Endothelial cell of umbilical vein (primary cell): ENCODE measurements around the gene SH3RF3. TPM values are rescaled to one million over a fixed set of nuclear protein-coding genes. Genes with fewer than 3 reads are reported as not detected.

Source experiments
- BruUV-seq: library from RNA; stranded (reverse); fragments of 400-500 nt; replicated peaks from 2 replicates; lab custom pipeline; 2021; lab: Mats Ljungman, UMichigan
- CTCF ChIA-PET: fragments of 300-600, 350-600 bp; sonication (Branson Sonifier 250); formaldehyde crosslinking; loops from one replicate; lab custom pipeline; 2021; ENCODE audit warnings: antibody characterized with exemption, inconsistent platforms; lab: Charles Lee
- POLR2A ChIA-PET: fragments of 300-600, 350-600 bp; sonication (Branson Sonifier 250); formaldehyde crosslinking; loops from one replicate; lab custom pipeline; 2021; ENCODE audit warnings: antibody characterized with exemption, inconsistent platforms; lab: Charles Lee
- DNase-seq: peaks from one replicate; pipeline ENCODE4 v3.0.0-alpha.2; 2011; ENCODE audit warnings: low read depth, low spot score
- FAIRE-seq: peaks from 2 replicates; lab custom pipeline; 2011; peaks lifted over from hg19 to GRCh38; lab: Jason Lieb, UNC
- H2AFZ ChIP-seq: 2 replicates; pipeline ENCODE4 v1.6.0; 2012; ENCODE audit warnings: low read depth, low read length, control low read depth, inconsistent platforms
- H3K27ac ChIP-seq: 2 replicates; pipeline ENCODE4 v1.5.1; 2011; ENCODE audit warnings: low read depth, mild to moderate bottlenecking, control low read depth, low read length, moderate library complexity; ENCODE audit not compliant: insufficient read depth
- H3K27me3 ChIP-seq, 2 experiments: 2 replicates each; pipeline versions ENCODE4 v1.6.0 to v1.6.1; 2011; ENCODE audit warnings: low read length in 2 of 2, mixed read lengths in 1 of 2; ENCODE audit not compliant: control insufficient read depth in 2 of 2, insufficient read depth in 2 of 2
- H3K36me3 ChIP-seq, 2 experiments: 2 replicates in 1 of 2; 3 replicates in 1 of 2; pipeline ENCODE4 v1.5.1; 2011; ENCODE audit warnings: low read length in 2 of 2, mild to moderate bottlenecking in 1 of 2, moderate library complexity in 1 of 2; ENCODE audit not compliant: control insufficient read depth in 2 of 2, insufficient read depth in 2 of 2; ENCODE audit errors: extremely low read depth in 1 of 2
- H3K4me1 ChIP-seq: 3 replicates; pipeline ENCODE4 v1.5.1; 2011; ENCODE audit warnings: mild to moderate bottlenecking, low read length; ENCODE audit not compliant: control insufficient read depth, insufficient read depth; ENCODE audit errors: extremely low read depth
- H3K4me2 ChIP-seq: 2 replicates; pipeline ENCODE4 v1.6.1; 2011; ENCODE audit warnings: low read length, control low read depth, mixed read lengths; ENCODE audit not compliant: insufficient read depth
- H3K4me3 ChIP-seq, 3 experiments: fragments of 200-600 bp in 1 of 3; sonication (generic), shearing (Covaris generic) in 1 of 3; replicated peaks in 1 of 3; 2 replicates each; pipeline ENCODE4 v1.5.1; 2011 to 2016; ENCODE audit warnings: control low read depth in 3 of 3, low read length in 3 of 3, mild to moderate bottlenecking in 2 of 3, inconsistent platforms in 1 of 3, low read depth in 1 of 3, moderate library complexity in 1 of 3; ENCODE audit not compliant: insufficient read depth in 1 of 3
- H3K79me2 ChIP-seq: 2 replicates; pipeline ENCODE4 v1.6.0; 2012; ENCODE audit warnings: low read length, inconsistent platforms; ENCODE audit not compliant: control insufficient read depth, insufficient read depth
- H3K9ac ChIP-seq: replicated peaks from 2 replicates; pipeline ENCODE3; 2011; ENCODE audit warnings: low read length, control low read depth; ENCODE audit not compliant: insufficient read depth; ENCODE audit errors: extremely low read depth
- H3K9me1 ChIP-seq: replicated peaks from 3 replicates; pipeline ENCODE4 v1.6.0; 2011; ENCODE audit warnings: mild to moderate bottlenecking, low read length; ENCODE audit not compliant: control insufficient read depth, insufficient read depth; ENCODE audit errors: extremely low read depth
- H3K9me3 ChIP-seq: replicated peaks from 2 replicates; pipeline ENCODE4 v1.5.1; 2012; ENCODE audit warnings: low read length, inconsistent platforms; ENCODE audit not compliant: control insufficient read depth, insufficient read depth
- H4K20me1 ChIP-seq: replicated peaks from 2 replicates; pipeline ENCODE3; 2011; ENCODE audit warnings: mild to moderate bottlenecking, low read length; ENCODE audit not compliant: control insufficient read depth, insufficient read depth; ENCODE audit errors: extremely low read depth
- CTCF ChIP-seq, 2 donors: IDR thresholded peaks; 1 replicate in 1 of 2; 2 replicates in 1 of 2; pipeline ENCODE4 v1.5.1; 2011; ENCODE audit warnings: low read length in 2 of 2, mild to moderate bottlenecking in 2 of 2, moderate library complexity in 2 of 2, control low read depth in 1 of 2, inconsistent platforms in 1 of 2, low read depth in 1 of 2; ENCODE audit not compliant: insufficient read depth in 1 of 2; ENCODE audit errors: extremely low read depth in 1 of 2
- EZH2 ChIP-seq: IDR thresholded peaks from 2 replicates; pipeline ENCODE4 v1.6.1; 2012; ENCODE audit warnings: borderline replicate concordance, low read depth, mild to moderate bottlenecking, moderate library complexity, low read length, inconsistent platforms; ENCODE audit not compliant: severe bottlenecking
- FOS ChIP-seq: IDR thresholded peaks from 2 replicates; pipeline ENCODE4 v1.6.1; 2011; ENCODE audit warnings: mild to moderate bottlenecking, low read length, moderate library complexity, borderline replicate concordance; ENCODE audit not compliant: insufficient read depth
- GATA2 ChIP-seq: IDR thresholded peaks from 2 replicates; pipeline ENCODE4 v1.7.0; 2011; ENCODE audit warnings: low read depth, mild to moderate bottlenecking, moderate library complexity, mixed read lengths, low read length; ENCODE audit not compliant: insufficient read length, insufficient read depth
- MYC ChIP-seq: IDR thresholded peaks from one replicate; pipeline ENCODE4 v1.6.1; 2011; ENCODE audit warnings: mild to moderate bottlenecking, low read depth, low read length
- POLR2A ChIP-seq: IDR thresholded peaks from 2 replicates; pipeline ENCODE4 v1.6.1; 2012; ENCODE audit warnings: low read depth, mild to moderate bottlenecking, control low read depth, low read length
- POLR2AphosphoS5 ChIP-seq: IDR thresholded peaks from 2 replicates; pipeline ENCODE4 v1.6.1; 2012; ENCODE audit warnings: low read depth, mild to moderate bottlenecking, control low read depth, low read length, moderate library complexity; ENCODE audit not compliant: insufficient read depth
- dilution Hi-C: fragments of 300-500 bp; cut with MboI; formaldehyde crosslinking; loops from one replicate; pipeline ENCODE4 v1.15.0; 2019; ENCODE audit warnings: low sequenced_read_pairs; ENCODE audit not compliant: extremely low pct_ligation_motif_present
- intact Hi-C: fragments of 100-400 bp; cut with micrococcal nuclease; formaldehyde crosslinking; loops from one replicate; pipeline ENCODE4 v1.10.0; 2022
- polyA plus RNA-seq, 4 experiments: library from polyadenylated mRNA; depleted of rRNA in 3 of 4; stranded (reverse) in 3 of 4; unstranded in 1 of 4; fragments of >200 nt; gene quantifications; 2 replicates each; pipeline versions ENCODE4 v1.2.1 to v1.2.3, GENCODE V29; 2011 to 2012; ENCODE audit warnings: missing spikeins in 1 of 4
- total RNA-seq: library from RNA; stranded (reverse); gene quantifications from 2 replicates; pipeline ENCODE4 v1.2.3, GENCODE V29; 2021
- TF ChIP-seq, protein P1 (sequence below): IDR thresholded peaks from 2 replicates; pipeline ENCODE4 v1.6.1; 2011; ENCODE audit not compliant: insufficient read depth, insufficient read length

SH3RF3 gene
- total and polyA plus RNA-seq, 2 donors (not counting 3 experiments of a cell fraction or from before 2014, with no cell fraction given) = 3.8 to 14.7 TPM

DNA sequence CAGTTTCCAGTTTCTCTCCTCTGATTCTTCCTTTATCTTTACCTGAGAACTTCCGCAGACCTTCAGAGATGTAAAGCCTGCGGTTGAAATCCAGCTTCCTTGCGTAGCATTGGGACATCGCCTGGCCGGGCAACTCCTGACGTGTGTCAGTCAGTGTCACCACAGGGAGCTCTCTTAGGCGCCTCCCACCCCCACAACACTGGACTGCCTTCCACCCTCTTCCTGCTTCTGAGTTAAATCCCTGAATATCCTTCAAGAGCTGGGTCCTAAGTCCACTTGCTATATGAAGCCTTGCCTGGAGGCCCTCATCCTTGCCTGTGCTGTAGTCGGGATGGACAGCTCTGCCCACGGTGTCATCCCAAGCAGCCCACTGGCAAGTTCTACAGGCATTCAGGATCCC is 305.3 kb downstream of the SH3RF3 start:
- Histone ChIP-seq H3K4me3 (no peak overlapping the region), H3K4me1 (no peaks in the 10 kb centered on the region), H3K79me2 (no peaks in the 10 kb centered on the region), H3K27ac (no peak overlapping the region), H3K27me3 (no peaks in the 10 kb centered on the region), H3K9ac (no peak overlapping the region), H2AFZ (no peak overlapping the region), H3K36me3 (peaks cover 0 to 3% of the 10 kb centered on the region in 2 experiments), H4K20me1 (no peaks in the 10 kb centered on the region), H3K4me2 (no peak overlapping the region), H3K9me3 (no peaks in the 10 kb centered on the region), H3K9me1 (no peaks in the 10 kb centered on the region)
- TF ChIP-seq GATA2 (no peak), CTCF (IDR thresholded peaks at IDR 0.05; ENCODE audit: extremely low read depth in 1 of 2, insufficient read depth in 1 of 2, low read depth in 1 of 2, low read length in 2 of 2) (no peak), FOS (no peak), MYC (no peak), EZH2 (no peak), POLR2AphosphoS5 (no peak), POLR2A (no peak)
- TF ChIP-seq, protein P1, sequence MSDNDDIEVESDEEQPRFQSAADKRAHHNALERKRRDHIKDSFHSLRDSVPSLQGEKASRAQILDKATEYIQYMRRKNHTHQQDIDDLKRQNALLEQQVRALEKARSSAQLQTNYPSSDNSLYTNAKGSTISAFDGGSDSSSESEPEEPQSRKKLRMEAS = no peak
- CTCF ChIA-PET = interaction anchor here (1.5 to 1.8 kb wide), 2 partner anchors 15 to 76 kb away, joined by 3 to 5 read pairs; no protein-coding TSS in a partner anchor
- intact Hi-C loops = no loop called here
- no TSS peak for BruUV-seq
- FAIRE-seq (no peak), DNase-seq (no peak)
- dilution Hi-C loops = no loop called here
- POLR2A ChIA-PET = no interaction called here
